ENCODE results near the gene AIP.
"Not testable (repeated sequence)": the region's sequence is repeated elsewhere in the genome, so short reads cannot be mapped to it uniquely, and the experiment has no call there.

- TF ChIP-seq CTCF (conservative IDR thresholded peaks at IDR 0.05; ENCODE audit: low read depth, low read length); EZH2phosphoT487 (IDR thresholded peaks at IDR 0.05; ENCODE audit: borderline replicate concordance, low read length); EZH2 (IDR thresholded peaks at IDR 0.05; ENCODE audit: low read length, unreplicated experiment): not testable (repeated sequence)
Measured at GRCh38 chr11:67465530-67465929, 17.3 kb upstream of the AIP start.
